Neuronal stem cell (in vitro differentiated cells): ENCODE results near the gene MEGF6.

Experiments
- DNase-seq: peaks from one replicate; pipeline ENCODE4 v3.0.0-alpha.2; 2013; ENCODE audit warnings: low spot score
- H2AFZ ChIP-seq: one replicate; pipeline ENCODE4 v1.6.1; 2013; ENCODE audit warnings: mild to moderate bottlenecking, low read length, inconsistent platforms
- H2AK5ac ChIP-seq: 2 replicates; pipeline ENCODE4 v1.6.1; 2013; ENCODE audit warnings: low read depth, mild to moderate bottlenecking, inconsistent platforms, low read length, moderate library complexity, mixed read lengths
- H2BK120ac ChIP-seq: 2 replicates; pipeline ENCODE4 v1.6.1; 2013; ENCODE audit warnings: low read depth, mild to moderate bottlenecking, inconsistent platforms, low read length, moderate library complexity, mixed read lengths
- H2BK12ac ChIP-seq: one replicate; pipeline ENCODE4 v1.6.1; 2013; ENCODE audit warnings: low read length, inconsistent platforms
- H2BK15ac ChIP-seq: 2 replicates; pipeline ENCODE4 v1.6.1; 2013; ENCODE audit warnings: mild to moderate bottlenecking, low read length, inconsistent platforms, mixed read lengths
- H2BK5ac ChIP-seq: one replicate; pipeline ENCODE4 v1.6.1; 2013; ENCODE audit warnings: inconsistent platforms, mild to moderate bottlenecking, low read length, moderate library complexity
- H3K14ac ChIP-seq: one replicate; pipeline ENCODE4 v1.6.1; 2013; ENCODE audit warnings: low read length, inconsistent platforms
- H3K18ac ChIP-seq: 2 replicates; pipeline ENCODE4 v1.6.1; 2013; ENCODE audit warnings: low read length, inconsistent platforms
- H3K23ac ChIP-seq: 2 replicates; pipeline ENCODE4 v1.6.1; 2013; ENCODE audit warnings: low read depth, mild to moderate bottlenecking, mixed read lengths, low read length, inconsistent platforms; ENCODE audit not compliant: poor library complexity
- H3K27ac ChIP-seq: replicated peaks from 3 replicates; pipeline ENCODE4 v1.5.1; 2013; ENCODE audit warnings: low read length, inconsistent platforms
- H3K27me3 ChIP-seq, 3 experiments: 2 replicates each; pipeline ENCODE4 v1.6.1; 2013; ENCODE audit warnings: low read length in 3 of 3, mild to moderate bottlenecking in 2 of 3, inconsistent platforms in 1 of 3, low read depth in 1 of 3, mixed read lengths in 1 of 3, moderate library complexity in 1 of 3; ENCODE audit not compliant: control insufficient read depth in 3 of 3, insufficient read depth in 3 of 3
- H3K36me3 ChIP-seq, 2 donors: replicated peaks in 1 of 2; 2 replicates each; pipeline ENCODE4 v1.6.1; 2013; ENCODE audit warnings: low read length in 2 of 2; ENCODE audit not compliant: control insufficient read depth in 2 of 2, insufficient read depth in 2 of 2
- H3K4ac ChIP-seq: 2 replicates; pipeline ENCODE4 v1.6.1; 2013; ENCODE audit warnings: inconsistent platforms, mild to moderate bottlenecking, low read length, moderate library complexity
- H3K4me1 ChIP-seq, 2 donors: 1 replicate in 1 of 2; 2 replicates in 1 of 2; pipeline ENCODE4 v1.6.1; 2013; ENCODE audit warnings: low read length in 2 of 2, low read depth in 1 of 2; ENCODE audit not compliant: control insufficient read depth in 2 of 2, insufficient read depth in 1 of 2
- H3K4me2 ChIP-seq: one replicate; pipeline ENCODE4 v1.6.1; 2013; ENCODE audit warnings: mild to moderate bottlenecking, low read length, inconsistent platforms; ENCODE audit not compliant: insufficient read depth, poor library complexity, severe bottlenecking
- H3K4me3 ChIP-seq, 2 donors: 2 replicates each; pipeline ENCODE4 v1.5.1; 2013; ENCODE audit warnings: low read length in 2 of 2, mild to moderate bottlenecking in 2 of 2, inconsistent platforms in 1 of 2, moderate library complexity in 1 of 2
- H3K79me1 ChIP-seq: one replicate; pipeline ENCODE4 v1.6.1; 2013; ENCODE audit warnings: low read depth, mild to moderate bottlenecking, inconsistent platforms, low read length, moderate library complexity
- H3K9ac ChIP-seq: one replicate; pipeline ENCODE4 v1.6.1; 2013; ENCODE audit warnings: mild to moderate bottlenecking, low read depth, low read length, inconsistent platforms; ENCODE audit not compliant: poor library complexity
- H3K9me3 ChIP-seq, 2 donors: replicated peaks in 1 of 2; 2 replicates each; pipeline versions ENCODE3 to v1.6.1; 2013; ENCODE audit warnings: low read length in 2 of 2, mild to moderate bottlenecking in 2 of 2, inconsistent platforms in 1 of 2, low read depth in 1 of 2, mixed read lengths in 1 of 2, moderate library complexity in 1 of 2; ENCODE audit not compliant: control insufficient read depth in 2 of 2, insufficient read depth in 1 of 2
- H4K8ac ChIP-seq: one replicate; pipeline ENCODE4 v1.6.1; 2013; ENCODE audit warnings: low read depth, mild to moderate bottlenecking, inconsistent platforms, low read length, moderate library complexity
- H4K91ac ChIP-seq: one replicate; pipeline ENCODE4 v1.6.1; 2013; ENCODE audit warnings: low read length, low read depth, mild to moderate bottlenecking, inconsistent platforms; ENCODE audit not compliant: poor library complexity
- WGBS, 2 donors: extraction: QIAGEN DNeasy Blood & Tissue Kit; methylation state at CpG; one replicate each; pipeline ENCODE4 v1.1.7; 2013; ENCODE audit warnings: missing lambda C conversion rate in 2 of 2, mixed read lengths in 1 of 2; ENCODE audit not compliant: insufficient read length in 2 of 2, insufficient replicate concordance in 1 of 2; ENCODE audit errors: extremely low coverage in 2 of 2; 5-methylcytosine and 5-hydroxymethylcytosine counted together

MEGF6 gene

GRCh38 chr1:3519301-3519885 lies 91.9 kb downstream of the MEGF6 start:
- H3K36me3 ChIP-seq, result no peaks in the 10 kb centered on the region
- no peaks in the 10 kb centered on the region for H3K4me1 ChIP-seq
- H3K14ac ChIP-seq, result peak overlapping the region; percentile 63
- H3K4ac ChIP-seq, result no peak overlapping the region
- H3K27ac ChIP-seq, result no peak overlapping the region
- H2BK120ac ChIP-seq, result no peak overlapping the region
- no CpG with 5 or more reads among the region's 27 CpGs for WGBS, 2 donors
- peaks cover 10% of the 10 kb centered on the region for H3K79me1 ChIP-seq
- DNase-seq, result no peak
- H3K18ac ChIP-seq, result peak overlapping the region; percentile 64
- no peak overlapping the region for H2AK5ac ChIP-seq
- H3K4me3 ChIP-seq, result no peak overlapping the region
- H2AFZ ChIP-seq, result no peak overlapping the region
- H2BK15ac ChIP-seq, result no peak overlapping the region
- no peak overlapping the region for H2BK12ac ChIP-seq
- H2BK5ac ChIP-seq, result no peak overlapping the region
- peak overlapping the region; percentile 95 for H3K23ac ChIP-seq
- no peak overlapping the region for H4K91ac ChIP-seq
- H3K9ac ChIP-seq, result peak overlapping the region; percentile 44
- no peaks in the 10 kb centered on the region for H3K27me3 ChIP-seq
- no peaks in the 10 kb centered on the region for H3K9me3 ChIP-seq
- H4K8ac ChIP-seq, result no peak overlapping the region
- H3K4me2 ChIP-seq, result no peak overlapping the region

- Histone ChIP-seq H3K14ac (peak overlapping the region; percentile 27), H3K27me3 (no peaks in the 10 kb centered on the region), H3K79me1 (peaks cover 5% of the 10 kb centered on the region), H2AFZ (no peak overlapping the region), H3K23ac (peak overlapping the region; percentile 95), H4K91ac (no peak overlapping the region), H2AK5ac (no peak overlapping the region), H2BK15ac (no peak overlapping the region), H3K4me2 (no peak overlapping the region), H3K27ac (no peak overlapping the region), H3K36me3 (no peaks in the 10 kb centered on the region), H3K9me3 (no peaks in the 10 kb centered on the region), H4K8ac (no peak overlapping the region), H3K9ac (no peak overlapping the region), H3K4ac (no peak overlapping the region), H3K18ac (no peak overlapping the region), H3K4me3 (no peak overlapping the region), H2BK120ac (no peak overlapping the region), H2BK5ac (peak overlapping the region; percentile 39), H3K4me1 (no peaks in the 10 kb centered on the region), H2BK12ac (no peak overlapping the region)
- no CpG with 5 or more reads among the region's 8 CpGs for WGBS, 2 donors
- DNase-seq, result no peak
Observed at GRCh38 chr1:3518756-3519155, 92.6 kb downstream of the MEGF6 start.

GRCh38 chr1:3518256-3518655 lies 93.1 kb downstream of the MEGF6 start:
- Histone ChIP-seq H3K27me3 (no peaks in the 10 kb centered on the region), H2BK15ac (no peak overlapping the region), H2AFZ (no peak overlapping the region), H4K91ac (no peak overlapping the region), H3K79me1 (peaks cover 4% of the 10 kb centered on the region), H2AK5ac (no peak overlapping the region), H3K4ac (no peak overlapping the region), H4K8ac (no peak overlapping the region), H2BK12ac (no peak overlapping the region), H3K9ac (no peak overlapping the region), H3K36me3 (no peaks in the 10 kb centered on the region), H3K9me3 (no peaks in the 10 kb centered on the region), H3K4me2 (no peak overlapping the region), H3K18ac (no peak overlapping the region), H2BK120ac (no peak overlapping the region), H3K4me3 (no peak overlapping the region), H3K23ac (peak overlapping the region; percentile 44), H2BK5ac (peak overlapping the region; percentile 16), H3K4me1 (no peaks in the 10 kb centered on the region), H3K27ac (no peak overlapping the region), H3K14ac (no peak overlapping the region)
- DNase-seq, result no peak
- WGBS, 2 donors, result no CpG with 5 or more reads among the region's 12 CpGs

GRCh38 chr1:3516911-3517675 lies 94.2 kb downstream of the MEGF6 start:
- Histone ChIP-seq H2BK5ac (peak overlapping the region; percentile 53), H3K4me3 (no peak overlapping the region), H2BK15ac (no peak overlapping the region), H3K36me3 (no peaks in the 10 kb centered on the region), H3K79me1 (peaks cover 4% of the 10 kb centered on the region), H2AK5ac (no peak overlapping the region), H3K9ac (no peak overlapping the region), H3K9me3 (no peaks in the 10 kb centered on the region), H4K8ac (no peak overlapping the region), H2AFZ (no peak overlapping the region), H3K27me3 (no peaks in the 10 kb centered on the region), H3K18ac (peak overlapping the region; percentile 64), H3K27ac (no peak overlapping the region), H3K23ac (peak overlapping the region; percentile 43), H4K91ac (no peak overlapping the region), H3K4me1 (no peaks in the 10 kb centered on the region), H3K14ac (peak overlapping the region; percentile 82), H2BK12ac (no peak overlapping the region), H3K4me2 (no peak overlapping the region), H2BK120ac (no peak overlapping the region), H3K4ac (no peak overlapping the region)
- no CpG with 5 or more reads among the region's 27 CpGs for WGBS, 2 donors
- no peak for DNase-seq
